ENCODE results near the gene BAIAP2L2.

BAIAP2L2 gene

GRCh38 chr22:38098410-38099249 is 11.9 kb downstream of the BAIAP2L2 start:
- Histone ChIP-seq H2BK5ac (ENCODE audit: low read length) (no peak overlapping the region), H3K4me1 (ENCODE audit: control insufficient read depth in 2 of 2, insufficient read depth in 1 of 2, low read depth in 1 of 2, low read length in 2 of 2) (peaks cover 0 to 9% of the 10 kb centered on the region in 2 donors), H2AFZ (ENCODE audit: low read length) (no peak overlapping the region), H3K4ac (ENCODE audit: low read length) (peak overlapping the region; percentile 99), H3K27ac (replicated peaks; ENCODE audit: low read length) (no peak overlapping the region), H3K4me2 (ENCODE audit: insufficient read depth, low read length, poor library complexity, severe bottlenecking) (no peak overlapping the region), H3K23ac (ENCODE audit: low read depth, low read length, poor library complexity) (no peak overlapping the region), H4K8ac (ENCODE audit: low read depth, low read length) (no peak overlapping the region), H3K9ac (ENCODE audit: low read depth, low read length, poor library complexity) (no peak overlapping the region), H2BK15ac (ENCODE audit: low read length) (peak overlapping the region; percentile 84), H4K91ac (ENCODE audit: low read depth, low read length, poor library complexity) (peak overlapping the region; percentile 97), H3K9me3 (replicated peaks in 1 of 2; ENCODE audit: control insufficient read depth in 2 of 2, insufficient read depth in 1 of 2, low read depth in 1 of 2, low read length in 2 of 2) (no peaks in the 10 kb centered on the region), H3K36me3 (replicated peaks in 1 of 2; ENCODE audit: control insufficient read depth in 2 of 2, insufficient read depth in 2 of 2, low read length in 2 of 2) (no peaks in the 10 kb centered on the region), H3K4me3 (ENCODE audit: low read length in 2 of 2) (no peak overlapping the region), H3K14ac (ENCODE audit: low read length) (no peak overlapping the region), H3K27me3 (ENCODE audit: control insufficient read depth in 3 of 3, insufficient read depth in 3 of 3, low read depth in 1 of 3, low read length in 3 of 3) (no peaks in the 10 kb centered on the region), H2BK120ac (ENCODE audit: low read depth, low read length) (peak overlapping the region; percentile 82), H2BK12ac (ENCODE audit: low read length) (no peak overlapping the region), H2AK5ac (ENCODE audit: low read depth, low read length) (peak overlapping the region; percentile 97), H3K79me1 (ENCODE audit: low read depth, low read length) (no peaks in the 10 kb centered on the region), H3K18ac (ENCODE audit: low read length) (peak overlapping the region; percentile 83)
- WGBS, 2 donors (ENCODE audit: extremely low coverage in 2 of 2, insufficient read length in 2 of 2, insufficient replicate concordance in 1 of 2) = no CpG with 5 or more reads among the region's 9 CpGs
- no peak for DNase-seq (ENCODE audit: low spot score)

GRCh38 chr22:38097557-38098409 is 12.7 kb downstream of the BAIAP2L2 start:
- Histone ChIP-seq H2BK15ac (ENCODE audit: low read length) (peak overlapping the region; percentile 84), H3K14ac (ENCODE audit: low read length) (no peak overlapping the region), H3K27ac (replicated peaks; ENCODE audit: low read length) (peak overlapping the region; percentile 13), H3K9ac (ENCODE audit: low read depth, low read length, poor library complexity) (peak overlapping the region; percentile 79), H3K4me2 (ENCODE audit: insufficient read depth, low read length, poor library complexity, severe bottlenecking) (peak overlapping the region; percentile 78), H2BK12ac (ENCODE audit: low read length) (no peak overlapping the region), H3K36me3 (replicated peaks in 1 of 2; ENCODE audit: control insufficient read depth in 2 of 2, insufficient read depth in 2 of 2, low read length in 2 of 2) (no peaks in the 10 kb centered on the region), H4K91ac (ENCODE audit: low read depth, low read length, poor library complexity) (peak overlapping the region; percentile 97), H2BK120ac (ENCODE audit: low read depth, low read length) (peak overlapping the region; percentile 82), H3K18ac (ENCODE audit: low read length) (peak overlapping the region; percentile 83), H3K4me3 (ENCODE audit: low read length in 2 of 2) (peak overlapping the region in 1 of 2 donors; percentile 12), H4K8ac (ENCODE audit: low read depth, low read length) (peak overlapping the region; percentile 23), H3K79me1 (ENCODE audit: low read depth, low read length) (no peaks in the 10 kb centered on the region), H3K27me3 (ENCODE audit: control insufficient read depth in 3 of 3, insufficient read depth in 3 of 3, low read depth in 1 of 3, low read length in 3 of 3) (no peaks in the 10 kb centered on the region), H3K23ac (ENCODE audit: low read depth, low read length, poor library complexity) (peak overlapping the region; percentile 29), H3K4me1 (ENCODE audit: control insufficient read depth in 2 of 2, insufficient read depth in 1 of 2, low read depth in 1 of 2, low read length in 2 of 2) (peaks cover 0 to 9% of the 10 kb centered on the region in 2 donors), H2AFZ (ENCODE audit: low read length) (peak overlapping the region; percentile 80), H3K9me3 (replicated peaks in 1 of 2; ENCODE audit: control insufficient read depth in 2 of 2, insufficient read depth in 1 of 2, low read depth in 1 of 2, low read length in 2 of 2) (no peaks in the 10 kb centered on the region), H2BK5ac (ENCODE audit: low read length) (peak overlapping the region; percentile 67), H3K4ac (ENCODE audit: low read length) (peak overlapping the region; percentile 99), H2AK5ac (ENCODE audit: low read depth, low read length) (peak overlapping the region; percentile 97)
- no CpG with 5 or more reads among the region's 32 CpGs for WGBS, 2 donors (ENCODE audit: extremely low coverage in 2 of 2, insufficient read length in 2 of 2, insufficient replicate concordance in 1 of 2)
- DNase-seq (ENCODE audit: low spot score) = peak; percentile 73

GRCh38 chr22:38097058-38097457 is 13.4 kb downstream of the BAIAP2L2 start:
- Histone ChIP-seq H3K79me1 (ENCODE audit: low read depth, low read length) (no peaks in the 10 kb centered on the region), H3K27me3 (ENCODE audit: control insufficient read depth in 3 of 3, insufficient read depth in 3 of 3, low read depth in 1 of 3, low read length in 3 of 3) (no peaks in the 10 kb centered on the region), H3K9ac (ENCODE audit: low read depth, low read length, poor library complexity) (peak overlapping the region; percentile 73), H3K36me3 (replicated peaks in 1 of 2; ENCODE audit: control insufficient read depth in 2 of 2, insufficient read depth in 2 of 2, low read length in 2 of 2) (no peaks in the 10 kb centered on the region), H3K18ac (ENCODE audit: low read length) (peak overlapping the region; percentile 29), H3K4ac (ENCODE audit: low read length) (no peak overlapping the region), H3K4me2 (ENCODE audit: insufficient read depth, low read length, poor library complexity, severe bottlenecking) (peak overlapping the region; percentile 78), H2BK5ac (ENCODE audit: low read length) (peak overlapping the region; percentile 67), H3K14ac (ENCODE audit: low read length) (no peak overlapping the region), H2BK12ac (ENCODE audit: low read length) (no peak overlapping the region), H3K27ac (replicated peaks; ENCODE audit: low read length) (peak overlapping the region; percentile 13), H2AK5ac (ENCODE audit: low read depth, low read length) (peak overlapping the region; percentile 33), H2BK120ac (ENCODE audit: low read depth, low read length) (peak overlapping the region; percentile 44), H3K9me3 (replicated peaks in 1 of 2; ENCODE audit: control insufficient read depth in 2 of 2, insufficient read depth in 1 of 2, low read depth in 1 of 2, low read length in 2 of 2) (no peaks in the 10 kb centered on the region), H4K91ac (ENCODE audit: low read depth, low read length, poor library complexity) (no peak overlapping the region), H3K4me3 (ENCODE audit: low read length in 2 of 2) (no peak overlapping the region), H2BK15ac (ENCODE audit: low read length) (peak overlapping the region; percentile 35), H2AFZ (ENCODE audit: low read length) (peak overlapping the region; percentile 80), H3K4me1 (ENCODE audit: control insufficient read depth in 2 of 2, insufficient read depth in 1 of 2, low read depth in 1 of 2, low read length in 2 of 2) (peaks cover 0 to 9% of the 10 kb centered on the region in 2 donors), H4K8ac (ENCODE audit: low read depth, low read length) (no peak overlapping the region), H3K23ac (ENCODE audit: low read depth, low read length, poor library complexity) (peak overlapping the region; percentile 29)
- DNase-seq (ENCODE audit: low spot score) = no peak
- WGBS, 2 donors (ENCODE audit: extremely low coverage in 2 of 2, insufficient read length in 2 of 2, insufficient replicate concordance in 1 of 2) = no CpG with 5 or more reads among the region's 15 CpGs

GRCh38 chr22:38089474-38089851 is 21.0 kb downstream of the BAIAP2L2 start:
- H3K27me3 ChIP-seq (ENCODE audit: control insufficient read depth in 3 of 3, insufficient read depth in 3 of 3, low read depth in 1 of 3, low read length in 3 of 3) = peaks cover 0 to 9% (median 0%) of the 10 kb centered on the region in 3 experiments
- DNase-seq (ENCODE audit: low spot score) = no peak
- H3K18ac ChIP-seq (ENCODE audit: low read length) = peak overlapping the region; percentile 74
- H2BK120ac ChIP-seq (ENCODE audit: low read depth, low read length) = no peak overlapping the region
- peak overlapping the region in 1 of 2 donors; percentile 32 for H3K4me3 ChIP-seq (ENCODE audit: low read length in 2 of 2)
- no peak overlapping the region for H3K4ac ChIP-seq (ENCODE audit: low read length)
- H4K91ac ChIP-seq (ENCODE audit: low read depth, low read length, poor library complexity) = no peak overlapping the region
- H3K9me3 ChIP-seq (replicated peaks in 1 of 2; ENCODE audit: control insufficient read depth in 2 of 2, insufficient read depth in 1 of 2, low read depth in 1 of 2, low read length in 2 of 2) = no peaks in the 10 kb centered on the region
- H2AFZ ChIP-seq (ENCODE audit: low read length) = no peak overlapping the region
- H3K79me1 ChIP-seq (ENCODE audit: low read depth, low read length) = no peaks in the 10 kb centered on the region
- peak overlapping the region; percentile 17 for H3K23ac ChIP-seq (ENCODE audit: low read depth, low read length, poor library complexity)
- no peak overlapping the region for H3K9ac ChIP-seq (ENCODE audit: low read depth, low read length, poor library complexity)
- H3K27ac ChIP-seq (replicated peaks; ENCODE audit: low read length) = no peak overlapping the region
- H4K8ac ChIP-seq (ENCODE audit: low read depth, low read length) = peak overlapping the region; percentile 82
- peak overlapping the region; percentile 93 for H2BK15ac ChIP-seq (ENCODE audit: low read length)
- no peak overlapping the region for H2BK12ac ChIP-seq (ENCODE audit: low read length)
- no peak overlapping the region for H2BK5ac ChIP-seq (ENCODE audit: low read length)
- H2AK5ac ChIP-seq (ENCODE audit: low read depth, low read length) = no peak overlapping the region
- no peak overlapping the region for H3K14ac ChIP-seq (ENCODE audit: low read length)
- peaks cover 0 to 2% of the 10 kb centered on the region in 2 donors for H3K36me3 ChIP-seq (replicated peaks in 1 of 2; ENCODE audit: control insufficient read depth in 2 of 2, insufficient read depth in 2 of 2, low read length in 2 of 2)
- peak overlapping the region; percentile 62 for H3K4me2 ChIP-seq (ENCODE audit: insufficient read depth, low read length, poor library complexity, severe bottlenecking)
- no CpG with 5 or more reads among the region's 34 CpGs for WGBS, 2 donors (ENCODE audit: extremely low coverage in 2 of 2, insufficient read length in 2 of 2, insufficient replicate concordance in 1 of 2)
- peaks cover 3 to 34% of the 10 kb centered on the region in 2 donors for H3K4me1 ChIP-seq (ENCODE audit: control insufficient read depth in 2 of 2, insufficient read depth in 1 of 2, low read depth in 1 of 2, low read length in 2 of 2)

All from neuronal stem cell (in vitro differentiated cells).